ENCODE results near the gene PRRC2A.

DNA sequence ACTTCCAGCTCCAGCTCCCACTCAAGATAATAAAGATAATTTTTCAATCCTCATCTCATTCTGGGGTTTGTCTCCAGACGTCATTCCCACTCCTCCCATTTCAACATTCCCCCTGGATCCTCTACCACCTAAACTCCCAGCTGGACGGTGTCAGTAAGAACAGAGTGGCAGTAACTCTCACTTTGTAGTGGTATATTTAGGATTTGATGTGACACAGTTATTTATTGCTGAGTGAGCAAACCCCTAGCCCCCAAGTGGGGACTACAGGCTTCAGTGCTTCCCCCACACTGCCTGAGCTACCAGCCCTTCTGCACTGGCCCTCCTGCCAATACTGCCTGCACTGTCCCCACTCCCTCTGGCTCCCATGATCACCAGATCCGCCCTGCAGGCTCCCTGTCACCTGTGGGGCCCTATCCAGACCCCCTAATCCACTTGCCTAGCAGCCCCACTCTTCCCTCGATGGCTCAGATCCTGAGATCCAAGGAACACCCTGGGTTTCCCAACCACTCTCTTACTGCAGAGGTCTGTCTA lies 37.7 kb downstream of the PRRC2A start:
- TF ChIP-seq EZH2phosphoT487 (IDR thresholded peaks at IDR 0.05; ENCODE audit: insufficient read depth, low read depth) (no peak), EZH2 (IDR thresholded peaks at IDR 0.05; ENCODE audit: insufficient read depth, poor library complexity, severe bottlenecking) (no peak)
